KMS-11 (cell line): ENCODE results near the gene MAP4.

ENCODE experiments used
- H2AFZ ChIP-seq: fragments of 200-600 bp; sonication (generic); 2 replicates; pipeline ENCODE4 v1.6.1; 2016; ENCODE audit warnings: antibody characterized with exemption, mixed run types, low read depth
- H3K27ac ChIP-seq: fragments of 200-600 bp; sonication (generic); 2 replicates; pipeline ENCODE4 v1.6.1; 2016; ENCODE audit warnings: mild to moderate bottlenecking, mixed run types
- H3K27me3 ChIP-seq: fragments of 200-600 bp; sonication (generic); 2 replicates; pipeline ENCODE4 v1.6.1; 2017; ENCODE audit warnings: mild to moderate bottlenecking, low read depth, mixed run types, moderate library complexity; ENCODE audit not compliant: insufficient read depth
- H3K36me3 ChIP-seq: fragments of 200-600 bp; sonication (generic); 2 replicates; pipeline ENCODE4 v1.6.1; 2017; ENCODE audit warnings: mild to moderate bottlenecking, mixed run types; ENCODE audit not compliant: insufficient read depth
- H3K4me1 ChIP-seq: fragments of 200-600 bp; sonication (generic); 2 replicates; pipeline ENCODE4 v1.6.1; 2016; ENCODE audit warnings: mild to moderate bottlenecking, low read depth, mixed run types; ENCODE audit not compliant: poor library complexity, severe bottlenecking
- H3K4me2 ChIP-seq: fragments of 200-600 bp; sonication (generic); 2 replicates; pipeline ENCODE4 v1.7.0; 2016; ENCODE audit warnings: mild to moderate bottlenecking, mixed run types
- H3K4me3 ChIP-seq: fragments of 200-600 bp; sonication (generic); IDR thresholded peaks from 2 replicates; pipeline ENCODE4 v1.6.1; 2017; ENCODE audit warnings: low read depth, low read length, mixed read lengths; ENCODE audit not compliant: insufficient read depth
- H3K79me2 ChIP-seq: fragments of 200-600 bp; sonication (generic); 2 replicates; pipeline ENCODE4 v1.6.1; 2016; ENCODE audit warnings: low read depth, mixed run types; ENCODE audit not compliant: insufficient read depth
- H3K9ac ChIP-seq: fragments of 200-600 bp; sonication (generic); 2 replicates; pipeline ENCODE4 v1.6.1; 2016; ENCODE audit warnings: mild to moderate bottlenecking, mixed run types
- H4K20me1 ChIP-seq: fragments of 200-600 bp; sonication (generic); 2 replicates; pipeline ENCODE4 v1.6.1; 2016; ENCODE audit warnings: mild to moderate bottlenecking, mixed run types; ENCODE audit not compliant: insufficient read depth
- TF ChIP-seq, protein P1 (sequence below): fragments of 200-600 bp; sonication (generic); conservative IDR thresholded peaks from 2 replicates; pipeline ENCODE4 v1.6.1; 2017; ENCODE audit warnings: low read depth, mild to moderate bottlenecking, antibody characterized with exemption, low read length, moderate library complexity, mixed read lengths

Gene MAP4

DNA sequence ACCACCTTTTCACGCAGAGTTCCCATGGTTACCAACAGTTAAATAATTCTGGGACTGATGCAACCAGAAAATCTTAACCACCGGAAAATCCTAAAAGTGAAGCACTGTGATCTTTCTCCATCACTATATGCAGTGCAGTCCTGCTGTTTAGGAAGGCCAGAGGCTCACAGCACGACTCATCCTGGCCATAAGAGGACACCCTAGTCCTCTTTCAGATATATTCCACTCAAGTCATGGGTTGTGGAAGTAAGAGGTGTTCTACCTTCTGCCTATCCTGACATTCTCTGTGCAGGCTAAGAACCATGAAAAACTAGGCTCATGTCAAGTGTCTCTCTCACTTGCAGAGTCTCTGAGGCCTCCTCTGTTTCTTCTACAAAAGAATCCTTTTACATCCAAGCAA lies 146.1 kb downstream of the MAP4 start:
- no peak overlapping the region for H3K4me2 ChIP-seq
- H3K9ac ChIP-seq, result no peak overlapping the region
- no peak overlapping the region for H3K27ac ChIP-seq
- TF ChIP-seq, protein P1, sequence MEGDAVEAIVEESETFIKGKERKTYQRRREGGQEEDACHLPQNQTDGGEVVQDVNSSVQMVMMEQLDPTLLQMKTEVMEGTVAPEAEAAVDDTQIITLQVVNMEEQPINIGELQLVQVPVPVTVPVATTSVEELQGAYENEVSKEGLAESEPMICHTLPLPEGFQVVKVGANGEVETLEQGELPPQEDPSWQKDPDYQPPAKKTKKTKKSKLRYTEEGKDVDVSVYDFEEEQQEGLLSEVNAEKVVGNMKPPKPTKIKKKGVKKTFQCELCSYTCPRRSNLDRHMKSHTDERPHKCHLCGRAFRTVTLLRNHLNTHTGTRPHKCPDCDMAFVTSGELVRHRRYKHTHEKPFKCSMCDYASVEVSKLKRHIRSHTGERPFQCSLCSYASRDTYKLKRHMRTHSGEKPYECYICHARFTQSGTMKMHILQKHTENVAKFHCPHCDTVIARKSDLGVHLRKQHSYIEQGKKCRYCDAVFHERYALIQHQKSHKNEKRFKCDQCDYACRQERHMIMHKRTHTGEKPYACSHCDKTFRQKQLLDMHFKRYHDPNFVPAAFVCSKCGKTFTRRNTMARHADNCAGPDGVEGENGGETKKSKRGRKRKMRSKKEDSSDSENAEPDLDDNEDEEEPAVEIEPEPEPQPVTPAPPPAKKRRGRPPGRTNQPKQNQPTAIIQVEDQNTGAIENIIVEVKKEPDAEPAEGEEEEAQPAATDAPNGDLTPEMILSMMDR, result no peak
- no peak overlapping the region for H2AFZ ChIP-seq
- H3K4me3 ChIP-seq, result no peak overlapping the region
- no peaks in the 10 kb centered on the region; the same call in 1 of the 2 replicates for H3K36me3 ChIP-seq
- H3K79me2 ChIP-seq, result no peaks in the 10 kb centered on the region
- no peaks in the 10 kb centered on the region for H3K27me3 ChIP-seq
- H3K4me1 ChIP-seq, result no peaks in the 10 kb centered on the region
- no peaks in the 10 kb centered on the region for H4K20me1 ChIP-seq

DNA sequence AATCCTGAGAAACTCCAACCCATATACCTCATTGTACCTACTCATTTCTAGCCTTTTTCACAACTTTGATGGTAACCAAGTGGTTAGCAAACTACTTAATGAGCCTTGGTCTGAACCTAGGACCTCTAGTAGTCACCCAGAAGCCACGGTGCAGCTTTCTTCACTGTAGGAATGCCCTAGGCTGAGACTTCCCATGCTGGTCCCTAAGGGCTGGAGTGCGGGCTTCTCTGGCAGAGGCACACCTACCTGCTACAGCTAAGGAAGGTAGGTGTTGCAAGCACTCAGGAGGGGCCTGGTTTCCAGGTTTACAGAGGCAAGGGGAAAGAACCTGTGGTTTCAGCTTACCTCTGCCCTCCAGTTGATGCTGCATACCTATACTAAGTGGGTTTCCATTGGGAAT lies 147.9 kb downstream of the MAP4 start:
- TF ChIP-seq, protein P1, result no peak
- Histone ChIP-seq H3K27me3 (no peaks in the 10 kb centered on the region), H4K20me1 (no peaks in the 10 kb centered on the region), H3K27ac (no peak overlapping the region), H3K36me3 (no peaks in the 10 kb centered on the region; the same call in 1 of the 2 replicates), H2AFZ (no peak overlapping the region), H3K79me2 (no peaks in the 10 kb centered on the region), H3K9ac (no peak overlapping the region), H3K4me3 (no peak overlapping the region), H3K4me1 (no peaks in the 10 kb centered on the region), H3K4me2 (no peak overlapping the region)

DNA sequence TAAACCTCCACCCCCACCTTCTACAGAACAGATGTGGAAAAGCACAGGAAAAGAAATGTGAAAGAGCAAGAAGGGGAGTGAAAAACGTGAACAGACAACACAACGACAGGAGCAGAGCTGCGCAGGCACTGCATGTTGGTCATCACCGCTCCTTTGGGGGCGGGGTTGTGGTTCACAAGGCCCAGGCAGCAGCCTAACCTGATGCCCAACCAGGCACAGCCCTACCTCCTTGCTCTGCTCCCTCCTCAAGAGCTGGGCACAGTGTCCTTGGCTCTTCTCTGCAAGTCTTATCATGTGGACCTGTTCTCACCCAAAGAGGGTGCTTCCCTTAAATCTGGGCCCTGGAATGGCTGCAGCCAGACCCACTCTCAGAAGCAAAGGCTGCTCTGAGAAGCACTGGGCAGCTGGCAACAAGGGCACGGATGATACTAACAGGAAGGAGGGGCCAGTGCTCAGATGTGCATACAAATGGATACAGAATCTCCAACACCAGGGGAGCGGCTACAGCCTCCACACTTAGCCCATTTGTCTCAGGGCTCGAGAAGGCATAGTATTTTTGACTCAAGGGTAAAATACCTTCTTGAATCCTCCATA lies 148.7 kb downstream of the MAP4 start:
- Histone ChIP-seq H3K9ac (no peak overlapping the region), H3K4me2 (no peak overlapping the region), H3K79me2 (no peaks in the 10 kb centered on the region), H2AFZ (no peak overlapping the region), H3K4me1 (no peaks in the 10 kb centered on the region), H3K27ac (no peak overlapping the region), H4K20me1 (no peaks in the 10 kb centered on the region), H3K27me3 (no peaks in the 10 kb centered on the region), H3K4me3 (no peak overlapping the region), H3K36me3 (no peaks in the 10 kb centered on the region; the same call in 1 of the 2 replicates)
- TF ChIP-seq, protein P1, result no peak

DNA sequence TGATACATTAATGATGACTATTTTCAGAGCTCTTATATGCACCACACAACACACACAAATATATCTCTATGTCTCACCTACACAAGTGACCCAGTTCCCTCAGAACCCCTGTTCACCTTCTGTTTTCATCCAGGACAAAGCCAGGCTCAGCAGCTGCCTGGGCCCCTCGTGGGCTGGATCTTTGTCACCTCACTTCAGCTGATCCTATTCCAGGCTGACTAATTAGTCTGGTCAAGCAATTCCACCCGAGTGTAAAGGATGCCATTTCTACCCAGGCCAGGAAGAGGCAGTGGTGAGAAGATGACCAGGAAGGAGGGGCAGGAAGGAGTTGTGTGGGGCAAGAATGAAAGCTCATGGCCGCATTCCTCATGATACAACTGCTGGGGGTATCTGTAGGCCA lies 151.0 kb downstream of the MAP4 start:
- no peaks in the 10 kb centered on the region for H3K36me3 ChIP-seq
- H4K20me1 ChIP-seq, result no peaks in the 10 kb centered on the region
- no peak overlapping the region for H3K4me3 ChIP-seq
- no peaks in the 10 kb centered on the region for H3K27me3 ChIP-seq
- H2AFZ ChIP-seq, result no peak overlapping the region
- H3K4me1 ChIP-seq, result no peaks in the 10 kb centered on the region
- no peaks in the 10 kb centered on the region for H3K79me2 ChIP-seq
- H3K27ac ChIP-seq, result no peak overlapping the region
- TF ChIP-seq, protein P1, result no peak
- H3K4me2 ChIP-seq, result no peak overlapping the region
- H3K9ac ChIP-seq, result no peak overlapping the region
